Measurements from ENCODE around the gene EPB41L1. TPM values are rescaled to one million over a fixed set of nuclear protein-coding genes. Genes with fewer than 3 reads are reported as not detected.

EPB41L1 gene
- total RNA-seq, 2 experiments from 2014 or later = 0.57 to 1.1 TPM

GRCh38 chr20:36272547-36273220 is 118.1 kb downstream of the EPB41L1 start:
- DNase-seq = no peak
- H3K27ac Mint-ChIP-seq = no peak overlapping the region
- CTCF ChIA-PET = interaction anchor here (0.6 to 1.5 kb wide), 7 partner anchors 8 to 1423 kb away, joined by 3 to 4 read pairs (median 3); no protein-coding TSS in a partner anchor
- no peaks in the 10 kb centered on the region for H3K27me3 Mint-ChIP-seq (ENCODE audit: low read depth)
- no peak overlapping the region for H3K4me3 Mint-ChIP-seq
- intact Hi-C loops (cut with micrococcal nuclease) = loop anchor here (1.0 kb wide), 1 partner anchor 167 kb away; no protein-coding TSS in a partner anchor
- H3K9me3 Mint-ChIP-seq = no peaks in the 10 kb centered on the region
- no peaks in the 10 kb centered on the region for H3K36me3 Mint-ChIP-seq (ENCODE audit: low read depth)
- H3K4me1 Mint-ChIP-seq (ENCODE audit: low read depth) = no peaks in the 10 kb centered on the region

GRCh38 chr20:36273414-36274180 is 119.1 kb downstream of the EPB41L1 start:
- DNase-seq = peak; percentile 34
- CTCF ChIA-PET = interaction anchor here (0.6 to 2.7 kb wide), 7 partner anchors 9 to 203 kb away, joined by 3 to 17 read pairs (median 3); no protein-coding TSS in a partner anchor
- no peak overlapping the region for H3K4me3 Mint-ChIP-seq
- H3K4me1 Mint-ChIP-seq (ENCODE audit: low read depth) = no peaks in the 10 kb centered on the region
- H3K36me3 Mint-ChIP-seq (ENCODE audit: low read depth) = no peaks in the 10 kb centered on the region
- no peaks in the 10 kb centered on the region for H3K27me3 Mint-ChIP-seq (ENCODE audit: low read depth)
- no peak overlapping the region for H3K27ac Mint-ChIP-seq
- no peaks in the 10 kb centered on the region for H3K9me3 Mint-ChIP-seq
- intact Hi-C loops (cut with micrococcal nuclease) = loop anchor here (1.0 kb wide), 1 partner anchor 166 kb away; no protein-coding TSS in a partner anchor

GRCh38 chr20:36274181-36274841 is 119.8 kb downstream of the EPB41L1 start:
- Mint-ChIP-seq H3K4me1 (ENCODE audit: low read depth) (no peaks in the 10 kb centered on the region), H3K9me3 (no peaks in the 10 kb centered on the region), H3K4me3 (no peak overlapping the region), H3K27me3 (ENCODE audit: low read depth) (no peaks in the 10 kb centered on the region), H3K27ac (no peak overlapping the region), H3K36me3 (ENCODE audit: low read depth) (no peaks in the 10 kb centered on the region)
- intact Hi-C loops (cut with micrococcal nuclease) = no loop called here
- no peak for DNase-seq
- CTCF ChIA-PET = interaction anchor here (0.5 to 2.7 kb wide), 6 partner anchors 9 to 165 kb away, joined by 3 to 17 read pairs (median 4); no protein-coding TSS in a partner anchor

- Mint-ChIP-seq H3K9me3 (no peaks in the 10 kb centered on the region), H3K27ac (no peak overlapping the region), H3K4me3 (no peak overlapping the region), H3K4me1 (ENCODE audit: low read depth) (no peaks in the 10 kb centered on the region), H3K36me3 (ENCODE audit: low read depth) (no peaks in the 10 kb centered on the region), H3K27me3 (ENCODE audit: low read depth) (no peaks in the 10 kb centered on the region)
- CTCF ChIA-PET = interaction anchor here (0.5 to 2.7 kb wide), 2 partner anchors 30 to 164 kb away, joined by 4 to 17 read pairs; no protein-coding TSS in a partner anchor
- intact Hi-C loops (cut with micrococcal nuclease) = no loop called here
- DNase-seq = no peak
Observed at GRCh38 chr20:36275011-36275410, 120.5 kb downstream of the EPB41L1 start.

- Mint-ChIP-seq H3K4me1 (ENCODE audit: low read depth) (no peaks in the 10 kb centered on the region), H3K9me3 (no peaks in the 10 kb centered on the region), H3K4me3 (no peak overlapping the region), H3K27me3 (ENCODE audit: low read depth) (no peaks in the 10 kb centered on the region), H3K36me3 (ENCODE audit: low read depth) (no peaks in the 10 kb centered on the region), H3K27ac (no peak overlapping the region)
- CTCF ChIA-PET = interaction anchor here (0.6 to 2.7 kb wide), 3 partner anchors 124 to 919 kb away, joined by 3 to 17 read pairs (median 3); no protein-coding TSS in a partner anchor
- no peak for DNase-seq
- intact Hi-C loops (cut with micrococcal nuclease) = no loop called here
Observed at GRCh38 chr20:36275441-36276189, 121.1 kb downstream of the EPB41L1 start.

- Mint-ChIP-seq H3K4me3 (no peak overlapping the region), H3K9me3 (no peaks in the 10 kb centered on the region), H3K27me3 (ENCODE audit: low read depth) (no peaks in the 10 kb centered on the region), H3K4me1 (ENCODE audit: low read depth) (no peaks in the 10 kb centered on the region), H3K27ac (no peak overlapping the region), H3K36me3 (ENCODE audit: low read depth) (no peaks in the 10 kb centered on the region)
- DNase-seq = no peak
- CTCF ChIA-PET = interaction anchor here (1.4 kb wide), 1 partner anchor 162 kb away, joined by 4 read pairs; no protein-coding TSS in a partner anchor
- intact Hi-C loops (cut with micrococcal nuclease) = no loop called here
Observed at GRCh38 chr20:36277546-36277945, 123.0 kb downstream of the EPB41L1 start.

- H3K4me1 Mint-ChIP-seq (ENCODE audit: low read depth) = no peaks in the 10 kb centered on the region
- intact Hi-C loops (cut with micrococcal nuclease) = no loop called here
- no peaks in the 10 kb centered on the region for H3K36me3 Mint-ChIP-seq (ENCODE audit: low read depth)
- DNase-seq = no peak
- H3K27ac Mint-ChIP-seq = no peak overlapping the region
- H3K4me3 Mint-ChIP-seq = no peak overlapping the region
- CTCF ChIA-PET = no interaction called here
- H3K9me3 Mint-ChIP-seq = no peaks in the 10 kb centered on the region
- no peaks in the 10 kb centered on the region for H3K27me3 Mint-ChIP-seq (ENCODE audit: low read depth)
Observed at GRCh38 chr20:36279362-36279761, 124.8 kb downstream of the EPB41L1 start.

GRCh38 chr20:36279776-36280175 is 125.2 kb downstream of the EPB41L1 start:
- H3K4me3 Mint-ChIP-seq = no peak overlapping the region
- no peaks in the 10 kb centered on the region for H3K36me3 Mint-ChIP-seq (ENCODE audit: low read depth)
- H3K27me3 Mint-ChIP-seq (ENCODE audit: low read depth) = no peaks in the 10 kb centered on the region
- CTCF ChIA-PET = no interaction called here
- no peak overlapping the region for H3K27ac Mint-ChIP-seq
- no peaks in the 10 kb centered on the region for H3K4me1 Mint-ChIP-seq (ENCODE audit: low read depth)
- no peaks in the 10 kb centered on the region for H3K9me3 Mint-ChIP-seq
- DNase-seq = no peak
- intact Hi-C loops (cut with micrococcal nuclease) = no loop called here

- H3K9me3 Mint-ChIP-seq = no peaks in the 10 kb centered on the region
- H3K36me3 Mint-ChIP-seq (ENCODE audit: low read depth) = no peaks in the 10 kb centered on the region
- no peak for DNase-seq
- intact Hi-C loops (cut with micrococcal nuclease) = no loop called here
- H3K27ac Mint-ChIP-seq = no peak overlapping the region
- CTCF ChIA-PET = interaction anchor here (0.6 kb wide), 1 partner anchor 57 kb away, joined by 3 read pairs; no protein-coding TSS in a partner anchor
- H3K4me3 Mint-ChIP-seq = no peak overlapping the region
- H3K4me1 Mint-ChIP-seq (ENCODE audit: low read depth) = no peaks in the 10 kb centered on the region
- H3K27me3 Mint-ChIP-seq (ENCODE audit: low read depth) = peaks cover 5% of the 10 kb centered on the region
Observed at GRCh38 chr20:36281785-36282380, 127.3 kb downstream of the EPB41L1 start.

Data from activated naive CD4-positive, alpha-beta T cell treated with anti-CD3 and anti-CD28 coated beads for 36 hours (primary cell).